Astrocyte (in vitro differentiated cells and primary cell): ENCODE results near the gene RALBP1. TPM values are rescaled to one million over a fixed set of nuclear protein-coding genes. Genes with fewer than 3 reads are reported as not detected.

Experiments used
- DNase-seq: peaks from one replicate; pipeline ENCODE4 v3.0.0-alpha.2; 2010; ENCODE audit warnings: low read depth
- FAIRE-seq: peaks from 2 replicates; lab custom pipeline; 2011; peaks lifted over from hg19 to GRCh38; lab: Jason Lieb, UNC
- H2AFZ ChIP-seq: 2 replicates; pipeline ENCODE4 v1.6.0; 2012; ENCODE audit warnings: low read depth, low read length, inconsistent platforms
- H3K27ac ChIP-seq: 2 replicates; pipeline ENCODE4 v1.5.1; 2011; ENCODE audit warnings: low read depth, low read length, inconsistent platforms
- H3K27me3 ChIP-seq: 2 replicates; pipeline ENCODE4 v1.6.0; 2011; ENCODE audit warnings: low read length, inconsistent platforms; ENCODE audit not compliant: insufficient read depth
- H3K36me3 ChIP-seq: 2 replicates; pipeline ENCODE4 v1.5.1; 2011; ENCODE audit warnings: low read length, inconsistent platforms; ENCODE audit not compliant: insufficient read depth
- H3K4me1 ChIP-seq: 2 replicates; pipeline ENCODE4 v1.5.1; 2011; ENCODE audit warnings: low read length, inconsistent platforms; ENCODE audit not compliant: insufficient read depth
- H3K4me2 ChIP-seq: 2 replicates; pipeline ENCODE4 v1.6.0; 2012; ENCODE audit warnings: low read length, inconsistent platforms
- H3K4me3 ChIP-seq: 2 replicates; pipeline ENCODE4 v1.5.1; 2011; ENCODE audit warnings: low read depth, mild to moderate bottlenecking, low read length, inconsistent platforms; ENCODE audit not compliant: insufficient read depth
- H3K79me2 ChIP-seq: 2 replicates; pipeline ENCODE4 v1.6.0; 2012; ENCODE audit warnings: mild to moderate bottlenecking, low read length, inconsistent platforms; ENCODE audit not compliant: insufficient read depth
- H3K9ac ChIP-seq: 2 replicates; pipeline ENCODE4 v1.6.0; 2012; ENCODE audit warnings: mild to moderate bottlenecking, low read length, inconsistent platforms
- H3K9me3 ChIP-seq: 2 replicates; pipeline ENCODE4 v1.5.1; 2012; ENCODE audit warnings: low read depth, mild to moderate bottlenecking, low read length, inconsistent platforms; ENCODE audit not compliant: insufficient read depth
- H4K20me1 ChIP-seq: 2 replicates; pipeline ENCODE4 v1.6.0; 2012; ENCODE audit warnings: low read length, inconsistent platforms; ENCODE audit not compliant: insufficient read depth
- H3K27ac Mint-ChIP-seq: one replicate; pipeline ENCODE4 v1.8.0; 2021; ENCODE audit warnings: mild to moderate bottlenecking, mixed read lengths; ENCODE audit not compliant: unreplicated experiment
- H3K27me3 Mint-ChIP-seq: one replicate; pipeline ENCODE4 v1.8.0; 2021; ENCODE audit warnings: low read depth, mixed read lengths; ENCODE audit not compliant: unreplicated experiment
- H3K36me3 Mint-ChIP-seq: one replicate; pipeline ENCODE4 v1.8.0; 2021; ENCODE audit warnings: low read depth, mixed read lengths; ENCODE audit not compliant: unreplicated experiment
- H3K4me1 Mint-ChIP-seq: one replicate; pipeline ENCODE4 v1.8.0; 2021; ENCODE audit warnings: low read depth, mixed read lengths; ENCODE audit not compliant: unreplicated experiment
- H3K4me3 Mint-ChIP-seq: one replicate; pipeline ENCODE4 v1.8.0; 2021; ENCODE audit warnings: mild to moderate bottlenecking, moderate library complexity, mixed read lengths; ENCODE audit not compliant: unreplicated experiment
- H3K9me3 Mint-ChIP-seq: one replicate; pipeline ENCODE4 v1.8.0; 2021; ENCODE audit warnings: mild to moderate bottlenecking, mixed read lengths; ENCODE audit not compliant: unreplicated experiment
- EZH2 ChIP-seq: IDR thresholded peaks from 2 replicates; pipeline ENCODE4 v1.6.1; 2012; ENCODE audit warnings: mild to moderate bottlenecking, low read length, inconsistent platforms; ENCODE audit not compliant: insufficient read depth
- total RNA-seq: library from RNA; stranded (reverse); gene quantifications from 2 replicates; pipeline ENCODE4 v1.2.1, GENCODE V29; 2021
- TF ChIP-seq, protein P1 (sequence below): IDR thresholded peaks from 2 replicates; pipeline ENCODE4 v1.5.1; 2011; ENCODE audit warnings: low read depth, mild to moderate bottlenecking, inconsistent platforms, low read length, moderate library complexity; ENCODE audit not compliant: insufficient read depth

RALBP1 gene
- total RNA-seq, 1 donor from 2014 or later: 57.5 TPM

DNA sequence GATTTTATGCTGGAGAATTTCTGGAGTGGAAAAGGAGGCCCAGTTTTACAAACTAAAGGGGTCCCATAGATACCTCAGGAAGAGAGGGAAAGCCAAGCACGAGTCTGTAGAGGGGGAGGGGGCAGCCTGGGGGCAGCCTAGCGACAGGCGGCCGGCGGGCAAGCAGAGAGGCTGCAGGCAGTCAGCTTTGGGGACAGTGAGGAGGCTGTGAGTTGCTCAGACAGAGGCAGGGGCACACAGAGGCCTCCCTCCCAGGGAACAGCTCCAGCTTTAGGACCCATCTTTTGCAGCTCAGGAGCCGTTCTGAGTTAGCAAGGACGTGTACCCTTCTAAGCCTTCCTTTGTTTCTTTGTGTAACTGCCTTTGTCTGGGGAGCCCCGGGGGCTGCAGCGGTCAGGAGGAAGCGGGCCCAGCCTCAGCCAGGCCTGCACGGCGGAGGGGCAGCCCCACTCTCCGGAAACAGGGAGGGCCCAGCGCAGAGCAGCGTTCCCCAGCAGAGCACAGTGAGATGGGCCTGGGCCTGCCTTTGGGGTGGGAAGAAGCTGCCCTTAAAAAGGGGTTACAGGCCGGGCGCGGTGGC is 41.1 kb upstream of the RALBP1 start:
- peak overlapping the region; percentile 19 for H3K4me2 ChIP-seq
- H3K27me3 Mint-ChIP-seq: no peaks in the 10 kb centered on the region
- TF ChIP-seq EZH2: no peak
- TF ChIP-seq, protein P1, sequence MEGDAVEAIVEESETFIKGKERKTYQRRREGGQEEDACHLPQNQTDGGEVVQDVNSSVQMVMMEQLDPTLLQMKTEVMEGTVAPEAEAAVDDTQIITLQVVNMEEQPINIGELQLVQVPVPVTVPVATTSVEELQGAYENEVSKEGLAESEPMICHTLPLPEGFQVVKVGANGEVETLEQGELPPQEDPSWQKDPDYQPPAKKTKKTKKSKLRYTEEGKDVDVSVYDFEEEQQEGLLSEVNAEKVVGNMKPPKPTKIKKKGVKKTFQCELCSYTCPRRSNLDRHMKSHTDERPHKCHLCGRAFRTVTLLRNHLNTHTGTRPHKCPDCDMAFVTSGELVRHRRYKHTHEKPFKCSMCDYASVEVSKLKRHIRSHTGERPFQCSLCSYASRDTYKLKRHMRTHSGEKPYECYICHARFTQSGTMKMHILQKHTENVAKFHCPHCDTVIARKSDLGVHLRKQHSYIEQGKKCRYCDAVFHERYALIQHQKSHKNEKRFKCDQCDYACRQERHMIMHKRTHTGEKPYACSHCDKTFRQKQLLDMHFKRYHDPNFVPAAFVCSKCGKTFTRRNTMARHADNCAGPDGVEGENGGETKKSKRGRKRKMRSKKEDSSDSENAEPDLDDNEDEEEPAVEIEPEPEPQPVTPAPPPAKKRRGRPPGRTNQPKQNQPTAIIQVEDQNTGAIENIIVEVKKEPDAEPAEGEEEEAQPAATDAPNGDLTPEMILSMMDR: no peak
- FAIRE-seq (no peak), DNase-seq (no peak)
- no peak overlapping the region for H3K9ac ChIP-seq
- H3K9me3 ChIP-seq: no peaks in the 10 kb centered on the region
- H3K4me3 Mint-ChIP-seq: no peak overlapping the region
- H3K79me2 ChIP-seq: no peaks in the 10 kb centered on the region
- no peak overlapping the region for H3K27ac ChIP-seq
- H3K4me1 Mint-ChIP-seq: peaks cover 5% of the 10 kb centered on the region
- H2AFZ ChIP-seq: peak overlapping the region; percentile 88
- no peak overlapping the region for H3K27ac Mint-ChIP-seq
- no peaks in the 10 kb centered on the region for H3K36me3 ChIP-seq
- H3K4me3 ChIP-seq: no peak overlapping the region
- H3K9me3 Mint-ChIP-seq: no peaks in the 10 kb centered on the region
- H3K27me3 ChIP-seq: no peaks in the 10 kb centered on the region
- H4K20me1 ChIP-seq: no peaks in the 10 kb centered on the region
- H3K36me3 Mint-ChIP-seq: no peaks in the 10 kb centered on the region
- peaks cover 3% of the 10 kb centered on the region for H3K4me1 ChIP-seq

DNA sequence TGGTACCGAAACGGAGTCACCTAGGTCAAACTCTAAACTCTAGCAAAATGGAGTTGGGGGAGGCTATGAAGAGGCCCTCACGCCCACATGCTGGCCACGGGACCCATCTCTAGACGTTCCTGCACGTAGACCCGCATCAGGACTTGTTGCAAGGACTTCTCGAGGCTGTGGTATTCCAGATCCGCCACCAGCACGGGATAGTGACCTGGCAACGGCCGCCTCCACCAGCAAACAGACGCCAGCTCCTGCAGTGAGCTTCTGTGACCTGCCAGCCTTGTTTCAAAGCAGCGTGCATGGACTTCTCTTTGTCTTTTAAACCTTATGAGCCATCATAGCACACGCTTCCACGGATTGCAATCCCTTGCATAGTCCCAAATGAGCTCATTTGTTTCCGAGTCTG is 40.3 kb upstream of the RALBP1 start:
- Mint-ChIP-seq H3K27ac (no peak overlapping the region), H3K4me1 (peaks cover 5% of the 10 kb centered on the region)
- H3K27ac ChIP-seq: no peak overlapping the region

More for the DNA sequence above, 40.3 kb upstream of the RALBP1 start:
- H3K36me3 ChIP-seq: no peaks in the 10 kb centered on the region
- no peaks in the 10 kb centered on the region for H4K20me1 ChIP-seq
- no peak overlapping the region for H2AFZ ChIP-seq
- Mint-ChIP-seq H3K4me3 (no peak overlapping the region), H3K36me3 (no peaks in the 10 kb centered on the region), H3K27me3 (no peaks in the 10 kb centered on the region), H3K9me3 (no peaks in the 10 kb centered on the region)
- no peaks in the 10 kb centered on the region for H3K9me3 ChIP-seq
- no peak for TF ChIP-seq EZH2
- TF ChIP-seq, protein P1: no peak
- peaks cover 3% of the 10 kb centered on the region for H3K4me1 ChIP-seq
- H3K27me3 ChIP-seq: no peaks in the 10 kb centered on the region
- DNase-seq (no peak), FAIRE-seq (no peak)
- no peak overlapping the region for H3K9ac ChIP-seq
- no peak overlapping the region for H3K4me3 ChIP-seq
- H3K4me2 ChIP-seq: no peak overlapping the region
- no peaks in the 10 kb centered on the region for H3K79me2 ChIP-seq
